HG03280 (cell line): ENCODE measurements around the gene INIP.
A peak's percentile ranks its signal among the peaks of the same experiment; 100 is the strongest.

ENCODE experiments used
- ATAC-seq: cut with Tn5 transposase; IDR thresholded peaks from one replicate; pipeline ENCODE4 v1.9.1; 2021; ENCODE audit warnings: mild to moderate bottlenecking, moderate library complexity; ENCODE audit not compliant: unreplicated experiment

Gene INIP

GRCh38 chr9:112717661-112718331, at the start of gene INIP:
INIP (minus strand) TSS chr9:112718117; CDS start chr9:112716485, 1,632 bp downstream.
- ATAC-seq = peak; percentile 96

DNA sequence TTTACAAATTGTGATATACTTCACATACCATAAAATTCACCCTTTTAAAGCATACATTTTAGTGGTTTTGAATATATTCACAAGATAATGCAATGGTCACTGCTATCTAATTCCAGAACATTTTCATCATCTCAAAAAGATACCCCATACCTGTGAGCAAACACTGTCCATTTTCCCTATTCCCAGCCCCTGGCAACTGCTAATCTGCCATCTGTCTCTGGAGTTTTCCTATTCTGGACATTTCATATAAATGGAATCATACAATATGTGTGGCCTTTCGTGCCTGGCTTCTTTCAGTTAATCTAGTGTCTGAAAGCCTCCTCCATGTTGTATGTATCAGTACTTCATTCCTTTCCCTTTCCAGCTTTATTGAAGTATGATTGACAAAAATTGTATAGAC, 47.4 kb upstream of the INIP start:
- ATAC-seq = no peak

DNA sequence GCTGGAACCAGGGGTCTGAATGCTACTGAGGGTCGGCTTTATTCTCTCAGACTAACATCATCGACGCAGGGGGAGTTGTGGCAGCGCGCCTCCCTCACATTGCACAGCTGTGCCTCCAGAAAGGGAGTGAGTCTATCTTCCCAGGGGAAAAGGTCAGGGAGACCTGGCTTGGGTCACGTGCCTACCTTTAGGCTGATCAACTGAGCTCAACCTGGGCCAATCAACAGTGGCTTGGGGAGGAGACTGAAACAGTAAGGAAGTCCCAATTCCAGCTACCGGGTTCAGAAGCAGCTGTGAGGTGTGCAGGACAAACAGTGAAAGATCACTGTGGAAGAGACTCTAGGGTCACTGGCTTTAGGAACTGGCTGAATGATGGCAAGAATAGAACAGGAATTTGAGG, 46.9 kb upstream of the INIP start:
- no peak for ATAC-seq

DNA sequence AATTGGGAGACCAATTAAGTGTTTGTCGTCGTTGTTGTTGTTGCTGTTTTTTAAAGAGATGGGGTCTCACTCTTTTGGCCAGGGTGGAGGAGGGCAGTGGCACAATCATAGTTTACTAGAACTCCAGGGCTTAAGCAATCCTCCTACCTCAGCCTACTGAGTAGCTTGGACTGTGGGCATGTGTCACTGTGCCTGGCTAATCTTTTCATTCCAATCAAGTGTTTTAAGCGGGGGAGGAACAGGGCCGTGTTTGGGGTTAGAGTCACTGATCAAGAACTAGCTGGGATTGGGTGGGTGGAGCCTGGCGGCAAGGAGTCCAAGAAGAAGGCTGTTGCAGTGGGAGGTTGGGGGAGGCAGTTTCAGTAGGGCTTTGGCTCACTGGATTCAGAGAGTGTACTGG, 46.4 kb upstream of the INIP start:
- ATAC-seq = no peak

- ATAC-seq = no peak
These were observed 45.0 kb upstream of the INIP start for GRCh38 chr9:112762726-112763518.

DNA sequence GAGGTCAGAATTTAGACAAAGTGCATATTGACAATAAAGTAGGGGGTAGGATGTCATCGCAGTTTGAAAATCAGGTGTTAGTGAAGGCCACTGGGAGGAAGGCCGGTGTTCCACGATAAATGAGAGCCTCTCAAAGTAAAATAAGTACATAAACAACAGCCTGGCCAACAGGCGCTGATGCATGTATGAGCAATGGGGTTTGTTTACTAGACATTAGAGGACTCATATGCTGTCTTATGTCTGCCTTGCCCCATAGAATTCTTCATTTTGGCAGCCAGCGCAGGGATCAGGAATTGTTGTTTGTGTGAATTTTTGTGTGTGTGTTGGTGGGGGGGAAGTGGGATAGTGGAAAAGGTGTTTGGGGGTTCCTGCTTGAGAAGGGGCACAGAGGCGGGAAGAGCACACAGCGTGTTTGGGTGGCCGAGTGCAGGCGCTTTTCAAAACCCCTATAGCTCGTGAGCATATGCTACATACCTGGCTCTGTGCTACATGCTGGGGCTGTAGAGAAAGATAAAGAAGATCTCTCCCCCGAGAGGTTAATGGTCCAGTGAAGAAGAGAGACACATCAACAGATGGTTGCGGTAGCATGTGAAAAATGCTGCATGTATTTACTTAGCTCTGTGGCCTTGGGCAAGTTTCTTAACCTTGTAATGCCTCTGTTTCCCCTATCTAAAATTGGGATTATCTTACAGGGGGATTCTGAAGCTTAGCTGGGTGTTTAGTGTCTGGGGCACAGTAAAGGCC, 44.2 kb upstream of the INIP start:
- ATAC-seq = no peak

DNA sequence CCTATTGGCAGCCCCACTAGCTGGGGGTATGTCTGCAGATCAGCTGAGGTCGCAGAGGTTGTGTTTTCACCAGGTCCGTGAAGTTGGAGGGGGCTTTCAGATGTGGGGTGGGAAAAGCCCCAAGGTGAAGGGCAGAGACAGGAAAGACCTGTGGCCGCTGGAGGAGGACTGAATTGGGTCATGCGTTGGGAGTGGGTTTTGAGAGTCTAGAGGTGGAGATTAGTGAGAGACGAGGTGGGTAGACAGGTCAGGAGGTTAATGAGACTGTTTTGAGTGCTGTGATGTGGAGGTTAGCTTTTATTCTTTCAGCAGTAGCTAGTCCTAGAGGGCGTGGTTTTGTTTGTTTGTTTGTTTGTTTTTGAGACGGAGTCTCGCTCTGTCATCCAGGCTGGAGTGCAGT, 42.9 kb upstream of the INIP start:
- ATAC-seq = no peak

DNA sequence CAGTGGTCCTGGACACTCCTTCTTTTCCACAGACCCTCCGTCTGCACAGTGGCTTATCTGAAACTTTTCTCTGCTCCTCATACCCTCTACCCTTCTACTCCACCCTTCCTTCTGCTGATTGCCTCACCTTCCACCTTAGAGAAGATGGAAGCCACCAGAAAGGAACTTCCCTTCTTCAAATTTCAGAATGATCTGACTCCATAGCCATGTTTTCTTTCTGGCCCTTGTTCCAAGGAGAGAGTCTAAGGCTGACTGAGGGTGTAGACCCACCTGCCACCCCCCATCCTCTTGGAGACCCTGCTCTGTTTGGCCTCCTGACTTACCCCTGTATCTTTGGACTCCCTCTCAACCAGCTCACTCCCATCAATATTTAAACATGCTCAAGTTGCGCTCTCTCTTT, 40.0 kb upstream of the INIP start:
- no peak for ATAC-seq

DNA sequence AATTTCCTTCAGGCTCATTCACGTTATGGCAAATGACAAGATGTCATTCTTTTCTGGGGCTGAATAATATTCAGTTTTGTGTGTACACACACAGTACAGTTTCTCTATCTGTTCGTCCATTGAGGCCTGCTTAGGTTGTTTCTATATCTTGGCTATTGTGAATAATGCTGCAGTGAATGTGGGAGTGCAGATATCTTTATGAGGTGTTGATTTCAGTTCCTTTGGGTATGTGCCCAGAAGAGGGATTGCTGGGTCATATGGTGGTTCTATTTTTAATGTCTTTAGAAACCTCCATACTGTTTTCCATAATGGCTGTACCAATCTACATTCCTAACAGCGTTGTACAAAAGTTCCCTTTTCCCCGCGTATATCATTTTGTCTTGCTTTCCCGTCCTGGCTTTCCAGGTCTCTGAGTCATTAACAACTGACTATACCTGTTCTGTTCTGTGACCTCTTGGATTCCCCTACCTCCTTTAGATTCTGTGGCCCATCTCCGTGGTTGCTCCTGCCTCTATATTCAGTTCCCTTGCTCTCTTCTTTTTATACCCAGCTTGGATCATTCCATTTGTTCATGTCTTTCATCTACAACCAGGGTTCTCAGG, 39.5 kb upstream of the INIP start:
- ATAC-seq = no peak

DNA sequence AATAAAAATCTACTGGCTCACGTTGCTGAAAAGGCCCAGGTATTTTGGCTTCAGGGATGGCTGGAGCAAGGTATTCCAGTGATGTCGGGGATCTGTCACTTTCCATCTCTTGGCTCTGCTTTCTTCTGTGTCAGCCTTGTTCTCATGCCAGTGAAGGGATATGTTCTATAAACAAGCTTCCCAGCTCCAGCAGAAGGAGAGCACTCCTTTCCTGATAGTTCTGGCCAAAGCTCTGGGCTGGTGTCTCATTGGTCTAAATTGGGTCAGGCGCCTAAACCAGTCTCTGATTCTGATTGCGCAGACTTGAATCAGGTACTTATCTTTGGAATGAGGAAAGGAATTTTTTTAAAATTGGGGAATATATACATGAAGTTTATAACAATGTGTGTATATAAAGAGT, 37.8 kb upstream of the INIP start:
- ATAC-seq = no peak

GRCh38 chr9:112755016-112755427, 37.1 kb upstream of the INIP start:
- ATAC-seq = no peak

DNA sequence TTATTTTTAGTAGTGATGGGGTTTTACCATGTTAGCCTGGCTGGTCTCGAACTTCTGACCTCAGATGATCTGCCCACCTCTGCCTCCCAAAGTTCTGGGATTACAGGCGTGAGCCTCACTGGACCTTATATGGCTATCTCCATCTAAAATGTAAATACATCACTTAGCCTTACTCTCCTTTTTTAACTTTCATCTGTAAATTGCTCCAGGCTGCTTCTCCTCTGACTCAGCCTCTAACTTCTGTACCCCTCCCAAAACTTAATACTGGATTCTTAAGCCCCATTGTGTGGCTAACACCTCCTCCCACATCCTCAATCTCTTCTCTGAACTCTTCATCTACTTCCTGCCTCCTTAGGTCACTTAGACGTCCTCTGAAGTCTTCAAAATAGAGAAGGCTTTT, 36.7 kb upstream of the INIP start:
- no peak for ATAC-seq

DNA sequence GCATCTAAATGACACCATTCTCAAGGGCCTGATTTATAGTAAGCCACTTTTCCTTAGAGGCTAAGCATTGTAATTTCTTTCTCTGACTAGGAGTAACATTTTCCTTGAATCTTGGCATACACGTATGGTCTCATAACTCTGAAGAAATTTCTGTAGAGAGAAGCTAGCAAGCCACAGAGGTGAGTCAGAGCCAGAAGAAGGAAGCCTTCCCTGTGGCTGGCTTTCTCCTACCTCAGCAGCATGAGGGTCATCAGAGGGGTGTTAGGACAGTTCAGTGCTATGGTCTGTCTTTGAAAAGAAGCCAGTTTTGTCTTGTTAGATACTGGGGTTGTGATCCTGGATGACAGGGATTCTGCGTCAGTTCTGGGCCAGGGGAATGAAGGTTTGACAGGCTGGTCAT, 35.8 kb upstream of the INIP start:
- ATAC-seq = no peak

DNA sequence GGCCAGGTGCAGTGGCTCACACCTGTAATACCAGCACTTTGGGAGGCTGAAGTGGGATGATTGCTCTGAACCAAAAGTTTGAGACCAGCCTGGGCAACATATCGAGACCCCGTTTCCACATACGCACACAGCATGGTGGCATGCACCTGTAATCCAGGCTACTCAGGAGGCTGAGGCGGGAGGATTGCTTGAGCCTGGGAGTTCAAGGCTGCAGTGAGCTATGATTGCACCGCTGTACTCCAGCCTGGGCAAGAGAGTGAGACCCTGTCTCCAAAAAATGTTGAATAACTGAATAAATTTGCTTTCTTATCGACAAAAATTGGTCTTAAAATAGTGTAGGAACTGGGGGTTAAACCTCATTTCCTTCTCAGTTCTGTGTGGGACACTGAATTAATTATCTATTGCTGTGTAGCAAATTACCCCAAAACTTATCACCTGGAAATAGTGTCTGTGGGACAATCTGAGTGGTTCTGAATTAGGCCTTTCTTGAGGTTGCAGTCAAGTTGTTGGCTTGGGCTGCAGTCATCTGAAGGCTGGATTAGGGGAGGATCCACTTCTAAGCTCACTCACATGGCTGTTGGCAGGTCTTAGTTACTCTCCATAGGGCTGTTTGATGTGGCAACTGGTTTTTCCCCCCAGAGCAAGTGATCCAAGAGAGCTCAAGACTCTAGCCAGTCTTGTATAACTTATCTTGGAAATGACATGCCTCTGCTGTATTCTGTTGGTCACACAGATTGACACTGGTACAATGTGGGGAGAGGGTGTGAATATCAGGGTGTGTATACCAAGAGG, 34.6 kb upstream of the INIP start:
- no peak for ATAC-seq

- peak; percentile 25 for ATAC-seq
These were observed 33.3 kb upstream of the INIP start for GRCh38 chr9:112751056-112751795.

GRCh38 chr9:112750764-112751055, 32.8 kb upstream of the INIP start:
- ATAC-seq = no peak

GRCh38 chr9:112750016-112750763, 32.3 kb upstream of the INIP start, which contains the start of gene SNX30:
SNX30 (plus strand) TSS chr9:112750760; CDS start chr9:112751002, 242 bp downstream.
- peak; percentile 82 for ATAC-seq

GRCh38 chr9:112747094-112747493, 29.2 kb upstream of the INIP start:
- no peak for ATAC-seq

DNA sequence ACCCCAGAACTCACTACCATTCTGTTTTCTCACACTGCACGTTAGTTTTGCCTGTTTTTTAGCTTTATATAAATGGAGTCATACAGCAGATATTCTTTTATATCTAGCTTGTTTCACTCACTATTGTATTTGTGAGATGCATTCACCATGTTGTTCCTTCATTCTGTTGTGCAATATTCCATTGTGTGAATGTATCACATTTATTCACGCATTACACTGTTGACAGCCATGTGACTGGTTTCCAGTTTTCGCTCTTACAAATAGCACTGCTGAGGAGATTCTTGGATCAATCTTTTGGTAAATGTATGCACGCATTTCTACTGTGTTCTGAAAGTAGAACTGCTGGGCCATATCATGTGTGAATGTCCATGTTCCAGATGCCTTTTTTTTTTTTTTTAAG, 26.3 kb upstream of the INIP start:
- no peak for ATAC-seq
